SKM-1 (cell line): ENCODE results near the gene MYO1E.
"Not testable (repeated sequence)": the region's sequence is repeated elsewhere in the genome, so short reads cannot be mapped to it uniquely, and the experiment has no call there.

Experiments
- DNase-seq: peaks from one replicate; lab custom pipeline; 2025; ENCODE audit not compliant: unreplicated experiment; lab: John Stamatoyannopoulos, UW

The MYO1E gene

DNA sequence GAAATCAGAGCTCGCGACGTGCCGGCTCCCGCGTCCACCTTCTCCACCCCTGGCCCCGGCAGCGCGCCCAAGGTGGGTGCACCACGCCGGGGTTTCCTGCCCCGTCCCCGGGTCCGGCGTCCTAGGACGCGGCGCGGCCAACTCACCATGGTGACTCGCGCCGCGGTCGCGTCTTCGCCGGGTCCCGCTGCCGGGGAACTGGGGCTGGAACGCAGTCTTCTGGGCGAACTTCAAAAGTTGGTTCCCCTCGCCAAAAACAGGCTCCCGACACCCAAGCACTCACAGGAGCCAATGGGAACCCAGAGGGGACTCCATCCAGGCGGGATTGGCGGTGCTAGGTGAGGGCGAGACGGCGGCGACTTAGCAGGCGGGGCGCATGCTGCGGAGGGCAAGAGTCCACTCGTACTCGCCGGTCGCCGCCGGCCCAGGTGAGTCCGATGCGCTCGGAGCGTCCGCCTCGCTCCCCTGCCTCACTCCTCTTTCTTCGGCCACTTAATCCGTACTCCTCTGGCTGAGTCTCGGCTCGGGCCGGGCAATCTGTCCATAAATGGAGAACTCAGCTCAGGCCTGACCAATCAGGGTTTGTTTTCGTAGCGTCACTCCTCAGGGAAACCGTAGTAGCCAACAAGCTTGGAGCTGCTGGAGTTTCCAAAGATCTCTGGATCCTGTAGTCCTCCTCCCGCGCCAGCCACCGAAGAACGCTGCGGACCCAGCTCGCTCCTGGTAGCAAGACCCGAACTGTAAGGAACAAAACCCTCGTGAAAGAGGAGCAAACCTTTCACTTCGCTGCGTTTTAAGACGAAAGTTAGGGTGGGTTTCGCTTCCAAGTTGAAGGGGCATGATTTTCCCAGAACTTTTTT, at the start of gene MYO1E:
Gene MYO1E, minus strand, starts transcription at position 520 of the 860 bp plus-strand sequence. Its CDS starts 371 bp downstream, at position 149.
- DNase-seq = peak; percentile 81

DNA sequence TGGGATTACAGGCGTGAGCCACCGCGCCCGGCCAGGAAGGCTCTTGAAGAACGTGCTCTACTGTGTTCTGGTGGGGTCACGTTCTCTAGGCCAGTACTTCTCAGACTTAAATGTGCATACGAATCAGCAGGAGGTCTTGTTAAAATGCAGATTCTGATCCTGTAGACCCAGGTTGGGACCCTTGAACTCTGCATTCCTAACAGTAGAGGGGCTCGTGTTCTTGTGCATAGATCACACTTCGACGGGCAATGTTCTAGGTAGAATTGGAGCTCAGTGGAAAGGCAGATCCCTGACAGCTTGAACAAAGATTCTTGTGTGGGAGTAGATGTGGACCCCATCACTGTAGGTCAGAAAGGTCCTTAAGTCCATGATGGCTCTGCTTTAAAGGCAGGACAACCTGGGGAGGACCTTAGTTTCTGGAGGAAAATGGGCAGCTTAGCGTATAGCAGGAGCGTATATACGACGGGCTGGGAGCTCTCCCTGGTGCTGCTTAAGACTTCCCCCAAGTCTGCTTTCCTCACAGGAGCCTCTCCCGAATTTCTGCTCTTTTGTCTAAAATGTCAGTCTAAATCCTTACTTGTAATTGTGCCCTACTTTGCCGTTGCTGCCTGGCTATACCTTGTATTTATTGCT, 48.4 kb upstream of the MYO1E start:
- DNase-seq = no peak

DNA sequence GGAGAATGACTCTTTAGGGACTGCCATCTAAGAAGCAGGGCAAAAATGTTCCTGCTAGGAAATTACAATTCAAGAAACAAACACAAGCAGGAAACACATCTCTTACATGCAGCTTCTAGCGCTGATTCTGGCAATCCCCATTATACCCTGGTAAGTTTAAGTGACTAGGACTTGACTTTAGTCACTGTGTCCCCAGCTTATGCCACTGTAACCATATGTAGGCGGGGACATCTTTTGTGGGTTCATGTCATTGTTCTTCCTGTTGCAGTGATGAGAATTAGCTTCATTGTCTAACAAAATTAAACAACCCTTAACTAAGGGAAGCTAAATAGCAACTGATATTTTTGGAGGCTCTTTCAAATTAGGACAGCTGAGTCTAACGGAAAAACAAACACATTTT, 47.4 kb upstream of the MYO1E start:
- DNase-seq = no peak

DNA sequence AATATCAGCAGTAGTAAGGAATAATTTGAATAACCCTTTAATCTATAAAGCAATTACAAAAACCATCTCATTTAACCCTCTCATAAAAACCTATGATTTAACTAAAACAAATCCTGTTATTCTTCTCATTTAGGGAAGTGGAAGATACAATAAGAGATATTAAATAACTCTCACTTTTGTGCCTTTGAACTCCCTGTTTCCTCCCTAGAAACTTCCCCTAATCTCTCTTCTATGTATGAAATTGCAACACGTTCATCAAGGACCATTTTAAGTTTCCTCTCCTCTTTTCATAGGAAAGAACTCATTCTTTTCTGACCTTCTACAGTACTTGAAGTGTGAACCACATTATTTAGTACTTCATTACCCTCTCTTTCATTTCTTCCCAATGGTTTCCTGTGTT, 46.5 kb upstream of the MYO1E start:
- no peak for DNase-seq

DNA sequence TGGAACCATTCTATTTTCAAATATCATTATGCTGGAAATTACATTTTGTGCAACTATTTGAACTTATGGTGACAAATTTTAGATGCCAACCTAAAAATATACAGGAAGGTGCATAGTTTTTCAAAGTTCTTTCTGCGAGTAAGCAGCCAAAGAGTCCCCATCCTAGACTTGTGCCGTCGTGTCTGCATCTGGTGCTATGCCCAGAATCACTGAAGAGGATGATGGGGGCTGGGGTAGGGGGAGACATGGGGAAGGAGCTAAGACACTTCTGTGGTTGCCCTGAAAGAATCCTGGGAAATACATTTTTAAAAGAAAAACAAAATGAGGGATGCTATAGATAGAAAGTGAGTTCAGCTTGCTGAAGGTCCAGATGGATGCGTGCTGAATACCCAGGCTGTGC, 44.1 kb upstream of the MYO1E start:
- DNase-seq = no peak

DNA sequence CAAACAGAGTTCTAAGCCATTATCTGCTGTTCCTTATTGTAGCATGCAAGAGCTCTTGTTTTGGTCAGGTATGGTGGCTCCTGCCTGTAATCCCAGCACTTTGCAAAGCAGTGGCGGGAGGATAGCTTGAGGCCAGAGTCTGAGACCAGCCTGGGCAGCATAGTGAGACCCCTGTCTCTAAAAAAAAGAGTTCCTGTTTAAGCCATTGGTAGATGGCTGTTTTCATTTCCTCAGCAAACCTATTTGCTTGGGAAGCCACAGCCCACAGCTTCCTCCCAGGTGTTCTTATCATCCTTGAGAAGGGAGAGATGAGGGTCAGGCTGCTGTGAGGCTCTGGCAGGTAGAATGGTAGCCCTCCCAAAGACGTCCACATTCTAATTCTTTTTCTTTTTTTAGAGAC, 40.9 kb upstream of the MYO1E start:
- DNase-seq = no peak

DNA sequence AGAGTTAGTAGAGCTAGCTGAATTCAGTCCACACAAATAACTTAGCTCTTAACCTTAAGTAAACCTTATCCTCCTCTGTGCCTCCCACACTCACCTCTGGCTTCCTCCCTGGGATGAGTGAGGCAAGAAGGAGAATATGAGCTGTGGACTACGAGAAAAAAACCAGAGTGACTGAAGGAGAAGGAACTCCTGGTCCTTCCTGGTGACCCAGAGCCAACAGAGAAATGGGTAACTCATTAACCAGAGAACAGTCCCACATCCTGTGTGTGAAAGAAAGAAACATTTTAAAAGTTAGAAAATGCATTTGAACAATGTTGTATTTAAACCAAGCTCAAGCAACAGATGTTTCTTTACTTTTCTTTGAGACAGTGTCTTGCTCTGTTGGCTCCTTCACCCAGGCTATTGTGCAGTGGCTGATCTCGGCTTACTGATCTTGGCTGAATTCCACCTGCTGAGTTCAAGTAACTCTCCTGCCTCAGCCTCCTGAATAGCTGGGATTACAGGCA, 37.8 kb upstream of the MYO1E start:
- DNase-seq = no peak

DNA sequence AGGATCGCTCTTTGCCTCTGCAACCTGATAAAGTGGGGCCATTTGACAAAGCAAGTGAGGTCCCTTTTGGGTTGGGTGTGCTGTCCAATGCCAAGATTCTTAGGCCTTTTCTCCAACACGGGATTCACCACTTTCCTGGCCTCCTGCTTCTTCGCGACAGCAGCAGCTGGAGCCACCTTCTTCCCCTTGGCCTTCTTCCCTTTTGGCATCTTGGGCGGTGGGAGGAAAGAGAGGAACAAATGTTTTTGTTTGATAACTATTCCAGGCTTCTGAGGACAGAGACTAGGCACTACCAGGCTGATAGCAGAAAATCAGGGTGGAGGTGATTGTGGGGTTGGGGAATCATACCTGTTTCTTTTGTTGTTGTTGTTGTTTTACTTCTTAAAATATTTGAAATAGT, 35.3 kb upstream of the MYO1E start:
- DNase-seq = no peak

DNA sequence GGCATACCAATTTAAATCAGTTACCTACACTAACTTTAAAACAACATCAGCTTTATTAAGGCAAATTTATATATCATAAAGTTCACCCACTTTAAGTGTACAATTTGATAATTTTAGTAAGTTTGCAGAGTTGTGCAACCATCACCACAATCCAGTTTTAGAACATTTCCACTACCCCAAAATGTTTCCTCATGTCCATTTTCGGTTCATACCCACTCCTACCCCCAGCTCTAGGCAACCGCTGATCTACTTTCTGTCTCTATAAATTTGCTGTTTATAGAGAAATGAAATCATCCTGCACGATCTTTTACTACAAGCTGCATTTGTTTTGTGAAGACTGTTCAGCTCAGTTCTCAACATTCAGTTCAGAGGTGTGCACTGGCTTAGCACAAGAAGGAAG, 33.8 kb upstream of the MYO1E start:
- DNase-seq = no peak

DNA sequence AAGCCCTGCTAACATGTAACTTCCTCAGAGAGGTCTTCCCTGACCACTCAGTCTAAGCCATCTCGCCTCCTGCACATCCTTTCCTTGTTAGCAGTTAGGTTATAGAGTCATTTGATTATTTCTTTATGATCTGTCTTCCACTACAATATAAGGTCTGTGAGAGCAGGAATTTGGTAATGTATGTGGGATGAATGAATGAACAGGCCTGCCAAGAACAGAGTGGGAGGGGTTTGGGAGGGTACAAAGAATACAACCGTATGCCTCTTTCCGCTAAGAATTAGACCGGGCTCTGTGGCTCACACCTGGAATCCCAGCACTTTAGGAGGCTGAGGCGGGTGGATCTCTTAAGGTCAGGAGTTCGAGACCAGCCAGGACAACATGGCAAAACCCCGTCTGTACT, 32.4 kb upstream of the MYO1E start:
- no peak for DNase-seq

DNA sequence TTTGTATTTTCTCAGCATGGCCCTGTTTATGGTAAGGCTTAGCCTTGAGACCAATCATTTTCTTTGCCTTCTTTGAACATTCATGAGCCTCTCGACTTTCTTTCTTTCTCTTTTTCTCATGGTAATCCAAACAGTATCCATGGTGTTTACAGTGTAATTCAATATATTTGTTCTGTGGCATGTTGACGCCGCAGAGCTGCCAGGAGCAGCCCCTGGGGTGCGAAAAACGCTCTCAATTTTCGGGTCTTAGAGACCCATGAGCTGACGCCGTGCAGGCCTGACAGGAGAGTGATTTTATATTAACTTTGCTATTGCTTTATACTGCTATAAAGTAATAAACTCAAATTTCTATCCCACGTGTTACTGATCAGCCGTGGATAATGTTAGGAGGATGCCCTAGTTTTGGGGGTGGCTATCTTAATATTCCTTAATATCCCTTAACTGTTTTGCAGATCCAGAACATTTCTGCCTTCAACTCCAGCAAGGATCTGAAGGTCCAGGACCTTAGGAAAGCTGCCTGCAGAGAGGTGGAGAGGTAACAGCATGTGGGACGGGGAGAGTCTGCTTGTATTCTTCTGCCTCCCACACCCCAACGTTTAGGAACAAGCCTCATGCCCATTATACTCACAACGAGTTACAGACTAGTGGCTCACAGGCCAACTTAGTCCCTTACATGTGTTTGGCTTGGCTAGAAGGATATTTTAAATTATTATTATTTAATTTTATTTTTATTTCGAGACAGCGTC, 29.3 kb upstream of the MYO1E start:
- no peak for DNase-seq

DNA sequence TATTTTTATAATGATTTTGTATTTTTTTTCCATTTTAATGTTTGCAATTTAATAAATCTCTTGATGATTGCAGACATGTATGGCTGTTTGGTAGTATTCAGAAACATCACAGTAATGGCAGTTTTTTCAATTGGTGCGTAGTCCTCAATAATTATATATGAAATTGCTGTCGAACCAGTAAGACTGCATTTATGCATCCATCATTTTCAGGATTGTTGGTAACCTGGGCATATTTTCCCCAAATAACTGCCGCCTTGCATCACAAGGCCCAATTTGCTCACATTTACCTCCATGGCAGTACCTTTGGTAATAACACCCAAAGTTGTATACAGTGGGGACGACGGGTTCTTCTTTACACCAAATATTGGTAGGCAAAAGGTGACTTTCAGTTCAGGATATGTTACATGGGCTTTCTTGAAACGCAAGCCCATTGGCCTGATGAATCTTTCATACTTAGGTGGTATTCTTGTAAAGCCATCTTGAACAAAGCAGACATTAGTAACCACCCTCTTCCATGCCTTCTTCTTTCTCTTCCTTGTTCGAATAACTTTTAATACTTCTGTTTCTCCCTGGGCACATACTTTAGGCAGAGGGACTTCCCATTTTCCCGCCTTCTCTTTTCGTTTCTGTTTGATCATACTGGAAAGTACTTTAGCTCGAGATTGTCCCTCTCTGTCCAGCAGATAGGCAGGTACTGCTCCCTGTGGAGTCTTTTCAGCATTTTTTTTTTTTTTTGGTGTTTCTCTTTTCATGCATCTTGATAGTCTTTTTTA, 28.6 kb upstream of the MYO1E start:
- not testable (repeated sequence) for DNase-seq

DNA sequence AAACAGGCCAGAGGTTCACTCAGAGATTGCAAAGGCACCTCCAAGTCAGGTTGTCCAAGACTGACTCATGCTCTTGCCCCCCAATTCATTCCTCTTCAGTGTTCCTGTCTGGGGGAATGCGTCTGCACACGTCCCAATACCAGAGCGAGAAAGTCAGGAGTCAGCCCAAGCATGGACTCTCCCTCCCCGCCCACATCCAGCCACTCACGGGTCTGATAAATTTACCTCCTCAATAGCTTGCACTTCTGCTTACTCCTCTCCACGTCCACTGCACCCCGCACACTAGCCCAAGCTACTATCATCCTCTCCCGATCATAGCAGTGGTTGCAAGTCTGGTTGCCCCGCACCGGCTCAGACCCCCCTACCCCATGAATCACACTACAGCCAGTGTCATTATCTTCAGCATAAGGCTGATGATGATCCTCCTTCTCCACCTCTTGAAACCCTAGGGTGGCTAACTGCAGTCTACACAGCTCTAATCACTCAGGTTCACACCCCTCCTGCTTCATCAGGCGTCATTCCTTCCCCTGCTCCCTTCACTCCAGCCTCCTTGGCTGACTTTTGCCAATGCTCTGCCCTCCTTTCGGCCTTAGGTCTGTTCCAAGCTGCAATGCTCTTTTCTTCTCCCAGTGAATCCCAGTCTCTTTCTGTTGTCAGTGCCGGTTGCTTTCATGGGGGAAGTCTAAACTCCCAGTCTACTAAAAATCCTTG, 27.6 kb upstream of the MYO1E start:
- no peak for DNase-seq

DNA sequence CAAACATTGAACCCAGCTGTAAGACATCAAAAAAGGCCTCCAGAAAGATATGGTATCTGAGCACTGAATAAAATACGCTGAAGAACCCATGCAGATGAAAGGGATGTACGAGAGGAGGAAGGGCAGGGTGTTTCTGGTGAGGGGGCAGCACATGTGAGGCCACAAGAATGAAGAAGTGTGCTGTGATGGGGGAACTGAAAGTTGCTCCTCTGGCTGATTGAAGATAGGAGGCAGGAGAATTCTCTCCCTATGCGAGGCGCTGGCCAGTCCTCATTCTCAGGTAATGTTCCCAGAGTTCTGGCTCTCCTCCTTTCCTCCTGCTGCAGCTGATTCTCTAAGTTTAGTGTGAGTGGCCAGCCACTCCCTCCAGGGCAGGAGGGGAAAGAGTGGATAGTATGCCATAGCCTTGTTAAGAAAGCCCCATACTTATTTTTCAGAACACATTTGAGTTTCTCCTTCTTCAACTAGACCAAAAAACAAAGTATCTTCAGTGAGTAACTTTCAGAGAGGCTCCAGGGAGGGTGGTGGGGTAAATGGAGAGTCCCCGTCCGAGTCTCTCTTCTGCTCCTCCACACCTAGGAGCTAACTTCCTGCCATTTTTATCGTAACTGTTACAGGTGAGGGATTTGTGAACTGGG, 26.9 kb upstream of the MYO1E start:
- peak; percentile 88 for DNase-seq

DNA sequence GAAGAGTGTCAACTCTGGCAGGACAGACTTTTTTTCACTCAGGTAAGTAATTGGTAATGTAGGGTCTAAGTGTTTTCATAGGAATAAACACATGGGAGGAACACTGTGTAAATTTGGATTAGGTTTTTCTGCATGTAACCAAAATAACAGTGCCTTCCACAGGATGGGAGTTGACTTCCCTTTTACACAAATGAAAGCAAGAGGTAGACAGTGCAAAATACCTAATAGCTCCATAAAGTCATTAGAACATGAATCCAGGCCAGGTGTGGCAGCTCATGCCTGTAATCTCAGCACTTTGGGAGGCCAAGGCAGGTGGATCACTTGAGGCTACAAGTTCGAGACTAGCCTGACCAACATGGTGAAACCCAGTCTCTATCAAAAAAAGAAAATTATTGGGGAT, 25.5 kb upstream of the MYO1E start:
- DNase-seq = no peak

DNA sequence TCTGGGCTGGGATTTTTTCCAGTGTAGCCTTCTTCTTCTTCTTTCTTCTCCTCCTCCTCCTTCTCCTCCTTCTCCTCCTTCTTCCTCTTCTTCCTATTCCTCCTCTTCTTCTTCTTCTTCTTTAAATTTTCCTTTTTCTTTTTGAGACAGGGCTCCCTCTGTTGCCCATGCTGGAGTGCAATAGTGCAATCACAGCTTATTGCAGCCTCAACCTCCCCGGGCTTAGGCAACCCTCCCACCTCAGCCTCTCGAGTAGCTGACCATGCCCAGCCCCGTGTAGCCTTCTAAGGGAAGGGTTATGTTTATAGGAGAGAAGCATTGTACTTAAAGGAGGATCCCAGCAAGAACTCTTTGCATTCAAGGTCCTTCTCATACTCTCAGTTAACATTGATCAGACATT, 24.0 kb upstream of the MYO1E start:
- no peak for DNase-seq

DNA sequence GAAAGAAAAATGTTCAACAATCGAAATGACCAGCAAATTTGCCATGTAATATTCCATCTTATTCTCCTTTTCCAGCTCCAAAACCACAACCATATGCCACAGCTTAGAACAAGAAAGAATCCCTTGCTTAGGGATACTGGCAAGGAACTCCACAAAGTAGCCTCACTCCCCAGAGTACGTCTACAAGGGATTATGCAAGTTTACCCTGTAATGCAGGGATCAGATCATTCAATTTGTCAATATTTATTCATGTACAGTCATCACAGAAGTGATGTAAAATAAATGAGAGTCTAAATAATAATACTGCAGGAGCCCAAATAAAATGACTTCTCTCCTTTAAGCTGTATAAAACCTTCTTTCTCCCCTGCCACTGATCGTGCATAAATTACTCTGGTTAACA, 23.5 kb upstream of the MYO1E start:
- DNase-seq = no peak

DNA sequence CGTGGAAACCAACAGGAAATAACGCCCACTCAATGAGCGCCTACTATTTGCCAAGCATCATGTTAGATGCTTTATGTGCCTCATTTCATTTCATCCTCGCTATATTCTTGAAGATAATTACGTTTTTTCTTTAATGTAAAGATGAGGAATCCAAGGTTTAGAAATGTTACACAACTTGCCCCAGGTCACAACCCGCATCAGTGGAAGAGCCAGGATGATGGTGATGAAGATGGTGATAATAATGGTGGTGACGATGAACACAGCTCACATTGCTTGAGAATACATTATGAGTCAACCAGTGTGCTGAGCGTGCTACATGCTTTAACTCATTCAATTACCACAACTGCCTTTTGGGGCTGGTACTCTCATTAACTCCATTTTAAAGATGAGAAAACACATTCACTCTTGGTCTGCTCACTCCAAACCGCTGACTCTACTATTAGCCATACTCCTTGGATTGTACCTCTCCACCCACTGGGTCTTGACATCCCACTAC, 21.5 kb upstream of the MYO1E start:
- no peak for DNase-seq

DNA sequence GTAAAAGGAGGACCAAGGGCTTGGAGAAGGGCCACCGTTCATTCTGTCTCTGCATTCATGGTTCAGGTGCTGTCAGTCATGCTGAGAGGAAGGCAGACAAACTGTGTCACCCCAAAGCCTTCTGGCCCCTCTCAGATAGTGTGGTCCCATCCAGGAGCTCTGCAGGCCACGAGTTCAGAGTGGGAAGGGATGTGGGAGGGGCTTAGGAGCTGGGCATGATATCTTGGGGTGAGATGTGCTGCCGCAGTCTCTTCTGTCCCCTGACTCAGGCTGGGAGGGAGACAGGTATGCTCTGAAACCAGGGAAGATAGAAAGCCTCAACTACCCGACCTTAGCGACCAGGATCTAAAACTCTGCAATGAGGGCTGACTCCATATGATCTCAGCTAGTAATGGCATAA, 19.6 kb upstream of the MYO1E start:
- no peak for DNase-seq

DNA sequence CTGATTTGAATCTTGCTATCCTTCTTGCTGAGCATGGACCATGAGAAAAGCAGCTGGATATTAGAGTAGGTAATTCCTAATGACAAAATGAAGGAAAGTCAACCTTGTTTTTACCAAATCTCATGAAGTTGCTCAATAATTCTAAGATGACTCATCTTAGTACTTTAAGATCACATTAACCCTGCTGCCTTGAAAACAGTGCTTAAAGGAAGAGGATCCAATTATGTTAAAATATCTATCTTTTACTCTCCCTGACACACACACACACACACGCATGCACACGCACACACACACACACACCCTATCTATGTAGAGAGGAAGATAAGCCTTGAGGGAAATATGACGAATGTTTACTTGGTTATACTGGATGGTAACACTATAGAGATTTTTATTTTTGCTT, 16.0 kb upstream of the MYO1E start:
- no peak for DNase-seq
